PC-3 (cell line): ENCODE data around the gene SH2D2A.

Experiments used
- CTCF ChIP-seq: fragments of 300-600 bp; sonication (generic); conservative IDR thresholded peaks from 2 replicates; pipeline ENCODE4 v1.5.1; 2017; ENCODE audit warnings: antibody characterized with exemption, low read depth, mild to moderate bottlenecking, low read length
- EZH2 ChIP-seq: fragments of 300-600 bp; sonication (generic); IDR thresholded peaks from one replicate; pipeline ENCODE4 v1.6.1; 2017; ENCODE audit warnings: antibody characterized with exemption, mild to moderate bottlenecking, low read length; ENCODE audit not compliant: unreplicated experiment
- EZH2phosphoT487 ChIP-seq: fragments of 300-600 bp; sonication (generic); IDR thresholded peaks from 2 replicates; pipeline ENCODE4 v1.6.1; 2018; ENCODE audit warnings: mild to moderate bottlenecking, antibody characterized with exemption, low read length, borderline replicate concordance

- no peak for TF ChIP-seq CTCF
- no peak for TF ChIP-seq EZH2phosphoT487
- TF ChIP-seq EZH2, result no peak
Observed at GRCh38 chr1:156854634-156855033, 38.0 kb upstream of the SH2D2A start.
